Fibroblast of skin of left quadriceps (primary cell): Measurements from ENCODE around the gene GEMIN2.
"Not testable (repeated sequence)": the region's sequence is repeated elsewhere in the genome, so short reads cannot be mapped to it uniquely, and the experiment has no call there.

Experiments used
- DNase-seq, 2 experiments: peaks; one replicate each; pipeline ENCODE4 v3.0.0-alpha.2; 2013; ENCODE audit warnings: low read depth in 2 of 2

Gene GEMIN2

DNA sequence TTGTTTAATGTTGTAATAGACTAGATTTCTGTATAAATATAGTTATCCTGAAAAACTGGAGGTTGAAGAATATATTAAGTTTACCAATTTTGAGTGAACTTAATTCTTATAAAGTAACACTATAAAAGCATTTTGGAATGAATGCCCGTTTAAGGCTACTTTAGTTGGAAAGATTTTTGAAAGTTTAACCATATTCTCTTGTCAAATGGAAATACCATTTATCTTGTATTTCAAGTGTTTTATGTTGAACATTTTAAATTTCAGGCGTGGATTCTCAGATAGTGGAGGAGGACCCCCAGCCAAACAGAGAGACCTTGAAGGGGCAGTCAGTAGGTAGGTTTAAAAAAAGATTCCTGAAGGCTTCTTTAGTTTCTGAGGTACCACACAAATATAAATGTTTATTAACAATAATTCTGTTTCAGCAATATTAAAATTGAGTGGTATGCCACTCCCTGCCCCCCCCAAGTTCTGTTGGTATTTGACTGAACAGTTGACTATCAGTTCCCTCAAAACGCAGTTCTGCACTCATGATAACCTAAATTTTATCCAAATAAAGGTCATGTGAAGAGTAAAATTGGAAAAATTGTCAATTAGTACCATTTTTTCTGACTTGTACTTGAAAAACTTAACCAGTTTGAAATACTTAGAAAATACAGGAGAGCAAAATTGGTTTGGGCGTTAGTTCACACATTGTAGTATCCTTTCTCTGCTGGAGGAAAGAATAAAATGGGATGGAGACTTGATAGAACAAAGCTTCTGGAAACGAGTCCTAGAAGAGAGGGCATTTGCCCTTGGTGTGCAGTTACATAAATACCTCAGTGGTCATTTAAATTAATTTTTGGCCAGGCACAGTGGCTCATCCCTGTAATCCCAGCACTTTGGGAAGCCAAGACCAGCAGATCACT lies 62.4 kb downstream of the GEMIN2 start:
- no peak for DNase-seq

DNA sequence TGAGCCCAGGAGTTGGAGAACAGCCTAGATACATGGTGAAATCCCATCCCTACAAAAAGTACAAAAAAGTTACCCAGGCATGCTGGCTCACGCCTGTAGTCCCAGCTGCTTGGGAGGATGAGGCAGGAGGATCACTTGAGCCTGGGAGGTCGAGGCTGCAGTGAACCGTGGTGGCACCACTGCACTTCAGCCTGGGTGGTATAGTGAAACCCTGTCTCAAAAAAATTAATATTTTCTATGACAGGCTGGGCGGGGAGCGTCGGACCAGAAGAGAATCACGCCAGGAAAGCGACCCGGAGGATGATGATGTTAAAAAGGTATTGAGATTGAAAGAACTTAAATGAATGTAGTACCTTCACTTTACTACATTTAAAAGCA lies 63.0 kb downstream of the GEMIN2 start:
- DNase-seq = no peak

DNA sequence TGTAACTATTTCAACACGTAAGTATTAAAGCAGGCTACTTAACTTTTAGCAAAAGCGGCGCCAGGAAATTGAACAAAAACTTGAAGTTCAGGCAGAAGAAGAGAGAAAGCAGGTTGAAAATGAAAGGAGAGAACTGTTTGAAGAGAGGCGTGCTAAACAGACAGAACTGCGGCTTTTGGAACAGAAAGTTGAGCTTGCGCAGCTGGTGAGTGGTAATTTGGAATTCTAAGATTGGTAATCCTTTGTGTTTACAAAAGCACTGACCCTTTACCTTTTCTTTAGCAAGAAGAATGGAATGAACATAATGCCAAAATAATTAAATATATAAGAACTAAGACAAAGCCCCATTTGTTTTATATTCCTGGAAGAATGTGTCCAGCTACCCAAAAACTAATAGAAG lies 64.9 kb downstream of the GEMIN2 start:
- no peak for DNase-seq

DNA sequence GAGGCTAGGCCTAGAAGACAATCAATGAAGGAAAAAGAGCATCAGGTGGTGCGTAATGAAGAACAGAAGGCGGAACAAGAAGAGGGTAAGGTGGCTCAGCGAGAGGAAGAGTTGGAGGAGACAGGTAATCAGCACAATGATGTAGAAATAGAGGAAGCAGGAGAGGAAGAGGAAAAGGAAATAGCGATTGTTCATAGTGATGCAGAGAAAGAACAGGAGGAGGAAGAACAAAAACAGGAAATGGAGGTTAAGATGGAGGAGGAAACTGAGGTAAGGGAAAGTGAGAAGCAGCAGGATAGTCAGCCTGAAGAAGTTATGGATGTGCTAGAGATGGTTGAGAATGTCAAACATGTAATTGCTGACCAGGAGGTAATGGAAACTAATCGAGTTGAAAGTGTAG lies 66.4 kb downstream of the GEMIN2 start:
- DNase-seq = no peak

DNA sequence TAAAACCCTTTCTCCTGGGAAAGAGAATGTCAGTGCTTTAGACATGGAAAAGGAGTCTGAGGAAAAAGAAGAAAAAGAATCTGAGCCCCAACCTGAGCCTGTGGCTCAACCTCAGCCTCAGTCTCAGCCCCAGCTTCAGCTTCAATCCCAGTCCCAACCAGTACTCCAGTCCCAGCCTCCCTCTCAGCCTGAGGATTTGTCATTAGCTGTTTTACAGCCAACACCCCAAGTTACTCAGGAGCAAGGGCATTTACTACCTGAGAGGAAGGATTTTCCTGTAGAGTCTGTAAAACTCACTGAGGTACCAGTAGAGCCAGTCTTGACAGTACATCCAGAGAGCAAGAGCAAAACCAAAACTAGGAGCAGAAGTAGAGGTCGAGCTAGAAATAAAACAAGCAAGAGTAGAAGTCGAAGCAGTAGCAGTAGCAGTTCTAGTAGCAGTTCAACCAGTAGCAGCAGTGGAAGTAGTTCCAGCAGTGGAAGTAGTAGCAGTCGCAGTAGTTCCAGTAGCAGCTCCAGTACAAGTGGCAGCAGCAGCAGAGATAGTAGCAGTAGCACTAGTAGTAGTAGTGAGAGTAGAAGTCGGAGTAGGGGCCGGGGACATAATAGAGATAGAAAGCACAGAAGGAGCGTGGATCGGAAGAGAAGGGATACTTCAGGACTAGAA lies 67.0 kb downstream of the GEMIN2 start:
- DNase-seq = no peak

DNA sequence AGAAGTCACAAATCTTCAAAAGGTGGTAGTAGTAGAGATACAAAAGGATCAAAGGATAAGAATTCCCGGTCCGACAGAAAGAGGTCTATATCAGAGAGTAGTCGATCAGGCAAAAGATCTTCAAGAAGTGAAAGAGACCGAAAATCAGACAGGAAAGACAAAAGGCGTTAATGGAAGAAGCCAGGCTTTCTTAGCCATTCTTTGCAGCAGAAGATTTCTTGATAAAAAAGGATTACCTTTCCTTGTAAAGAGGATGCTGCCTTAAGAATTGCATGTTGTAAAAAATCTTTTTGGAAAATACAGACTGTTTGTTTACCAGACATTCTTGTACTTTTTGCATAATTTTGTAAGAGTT lies 67.5 kb downstream of the GEMIN2 start:
- DNase-seq = no peak

DNA sequence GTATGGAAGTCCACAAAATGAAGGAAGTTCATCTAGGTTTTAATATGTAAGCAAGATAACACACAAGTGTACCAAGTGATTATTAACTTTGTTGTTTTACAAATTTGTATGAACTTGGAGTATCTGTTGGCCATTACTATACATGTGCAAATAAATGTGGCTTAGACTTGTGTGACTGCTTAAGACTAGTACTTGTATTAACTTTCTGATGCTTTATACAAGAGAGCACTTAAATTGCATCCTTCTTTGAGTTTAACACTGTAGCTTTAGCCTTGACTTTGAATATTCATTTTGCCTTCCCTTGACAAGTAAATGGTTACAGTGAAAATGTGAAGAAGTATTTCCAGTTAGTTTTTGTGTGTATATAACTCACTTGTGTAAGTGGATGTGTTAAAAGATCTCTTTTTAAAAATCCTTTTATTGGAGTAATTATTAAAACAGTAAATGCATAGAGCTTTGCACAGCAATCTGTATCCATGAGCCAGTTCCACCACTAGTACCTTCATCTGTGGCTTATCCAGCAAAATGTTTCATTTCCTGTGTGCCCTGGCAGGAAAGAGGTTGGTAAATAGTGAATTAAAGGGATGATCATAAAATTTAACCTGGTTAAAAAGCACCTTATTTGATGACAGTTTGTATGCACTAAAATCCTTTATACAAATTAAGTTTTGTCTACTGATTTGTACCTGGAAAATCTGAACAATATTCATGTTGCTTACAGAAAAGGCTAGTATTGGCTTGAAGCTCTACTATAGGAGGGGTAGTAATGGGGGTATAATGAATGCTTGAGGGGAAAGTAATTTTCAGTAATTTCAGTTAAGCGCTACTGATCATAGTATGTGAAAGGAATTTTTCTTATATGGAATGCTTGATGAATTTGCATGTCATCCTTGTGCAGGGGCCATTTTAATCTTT lies 68.9 kb downstream of the GEMIN2 start:
- DNase-seq = no peak

DNA sequence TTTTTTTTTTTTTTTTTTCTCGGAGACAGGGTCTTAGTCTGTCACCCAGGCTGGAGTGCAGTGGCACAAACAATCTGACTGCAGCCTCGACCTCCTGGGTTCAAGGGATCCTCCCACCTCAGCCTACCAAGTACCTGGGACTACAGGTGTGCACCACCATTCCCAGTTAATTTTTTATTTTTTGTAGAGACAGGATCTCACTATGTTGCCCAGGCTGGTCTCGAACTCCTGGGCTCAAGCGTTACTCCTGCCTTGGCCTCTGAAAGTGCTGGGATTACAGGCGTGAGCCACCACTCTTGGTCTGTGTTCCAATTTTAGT lies 69.5 kb downstream of the GEMIN2 start:
- DNase-seq = not testable (repeated sequence)

DNA sequence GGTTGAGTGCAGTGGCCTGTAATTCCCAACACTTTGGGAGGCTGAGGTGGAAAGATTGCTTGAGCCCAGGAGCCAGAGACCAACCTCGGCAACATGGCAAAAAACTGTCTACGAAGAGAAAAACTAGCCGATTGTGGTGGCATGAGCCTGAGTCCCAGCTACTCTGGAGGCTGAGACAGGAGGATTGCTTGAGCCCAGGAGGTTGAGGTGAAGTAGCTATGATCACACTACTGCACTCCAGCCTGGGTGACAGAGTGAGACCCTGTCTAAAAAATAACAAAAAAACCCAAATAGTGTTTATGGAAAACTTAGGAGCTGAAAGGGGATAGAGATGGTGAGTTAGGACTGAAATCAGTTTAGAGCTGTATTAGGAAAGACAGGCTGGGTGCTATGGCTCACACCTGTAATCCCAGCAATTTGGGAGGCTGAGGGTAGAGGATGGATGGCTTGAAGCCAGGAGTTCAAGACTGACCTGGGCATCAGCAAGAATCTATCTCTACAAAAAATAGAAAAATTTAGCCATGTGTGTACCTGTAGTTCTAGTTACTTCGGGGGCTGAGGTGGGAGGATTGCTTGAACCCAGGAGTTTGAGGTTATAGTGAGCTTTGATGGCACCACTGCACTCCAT lies 70.6 kb downstream of the GEMIN2 start:
- DNase-seq = no peak

DNA sequence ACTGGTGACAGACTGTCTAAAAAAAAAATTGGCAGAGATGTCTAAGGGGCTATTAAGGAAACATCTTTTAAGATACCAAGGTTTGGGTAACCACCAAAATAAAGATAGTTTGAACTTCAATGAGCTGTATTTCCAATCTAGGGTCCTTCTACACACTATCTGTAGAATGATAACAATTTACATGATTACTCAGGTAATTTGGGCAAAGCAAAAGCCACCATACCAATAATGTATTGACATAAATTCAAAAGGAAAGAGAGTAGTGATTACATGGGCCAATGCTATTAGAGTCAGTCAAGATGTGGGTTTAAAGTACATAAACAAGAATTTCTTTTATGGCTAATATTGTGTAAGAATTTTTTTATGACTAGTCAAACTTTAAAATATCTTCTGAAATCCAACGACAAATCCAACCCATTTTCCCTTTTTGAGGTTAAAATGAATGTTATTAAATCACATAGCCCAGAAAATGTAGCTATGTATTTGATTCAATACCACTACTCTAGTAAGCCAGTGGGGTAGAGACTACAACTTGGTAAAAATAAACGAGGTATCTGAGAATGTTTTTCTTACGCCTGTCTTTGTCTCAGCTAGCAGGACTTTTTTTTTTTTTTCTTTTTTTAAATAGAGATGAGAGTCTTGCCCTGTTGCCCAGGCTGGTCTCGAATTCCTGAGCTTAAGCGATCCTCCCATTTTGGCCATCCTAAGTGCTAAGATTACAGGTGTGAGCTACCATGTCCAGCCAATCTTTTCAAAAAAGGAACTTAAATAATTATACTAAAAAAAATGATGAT lies 71.3 kb downstream of the GEMIN2 start:
- DNase-seq = no peak
